ENCODE results near the gene GJC2.

- TF ChIP-seq POLR2A (IDR thresholded peaks at IDR 0.05) (no peak), CTCF (IDR thresholded peaks at IDR 0.05) (no peak)
Observed at GRCh38 chr1:228197555-228198147, 47.9 kb downstream of the GJC2 start.

All from prostate gland (tissue), 2 donors.